ENCODE results near the gene TEAD1.

The TEAD1 gene

GRCh38 chr11:12692229-12693075 is 18.2 kb downstream of the TEAD1 start:
- no peak for TF ChIP-seq CTCF (IDR thresholded peaks at IDR 0.05; ENCODE audit: low read depth, low read length)
- DNase-seq (ENCODE audit: extremely low read depth, low read depth), result peak; percentile 64

- DNase-seq (ENCODE audit: extremely low read depth, low read depth), result no peak
- no peak for TF ChIP-seq CTCF (IDR thresholded peaks at IDR 0.05; ENCODE audit: low read depth, low read length)
Measured at GRCh38 chr11:12693094-12693478, 18.9 kb downstream of the TEAD1 start.

- DNase-seq (ENCODE audit: extremely low read depth, low read depth), result peak; percentile 92
- no peak for TF ChIP-seq CTCF (IDR thresholded peaks at IDR 0.05; ENCODE audit: low read depth, low read length)
Measured at GRCh38 chr11:12693479-12694182, 19.4 kb downstream of the TEAD1 start.

GRCh38 chr11:12694183-12694531 is 19.9 kb downstream of the TEAD1 start:
- no peak for TF ChIP-seq CTCF (IDR thresholded peaks at IDR 0.05; ENCODE audit: low read depth, low read length)
- no peak for DNase-seq (ENCODE audit: extremely low read depth, low read depth)

GRCh38 chr11:12695221-12695794 is 21.1 kb downstream of the TEAD1 start:
- no peak for DNase-seq (ENCODE audit: extremely low read depth, low read depth)
- no peak for TF ChIP-seq CTCF (IDR thresholded peaks at IDR 0.05; ENCODE audit: low read depth, low read length)

- TF ChIP-seq CTCF (IDR thresholded peaks at IDR 0.05; ENCODE audit: low read depth, low read length), result no peak
- no peak for DNase-seq (ENCODE audit: extremely low read depth, low read depth)
Measured at GRCh38 chr11:12695873-12696272, 21.7 kb downstream of the TEAD1 start.
